A673 (cell line): ENCODE data around the gene SAP30.

ENCODE experiments used
- EZH2 ChIP-seq: fragments of 200-600 bp; sonication (generic); IDR thresholded peaks from 2 replicates; pipeline ENCODE4 v1.6.1; 2017; ENCODE audit warnings: borderline replicate concordance, low read depth, mild to moderate bottlenecking, mixed read lengths, antibody characterized with exemption, low read length; ENCODE audit not compliant: poor library complexity, severe bottlenecking
- TF ChIP-seq, protein P1 (sequence below): fragments of 300-800, 200-600 bp; sonication (generic); conservative IDR thresholded peaks from 2 replicates; pipeline ENCODE4 v1.5.1; 2017; ENCODE audit warnings: low read depth, mild to moderate bottlenecking, antibody characterized with exemption, low read length, moderate library complexity, mixed read lengths

DNA sequence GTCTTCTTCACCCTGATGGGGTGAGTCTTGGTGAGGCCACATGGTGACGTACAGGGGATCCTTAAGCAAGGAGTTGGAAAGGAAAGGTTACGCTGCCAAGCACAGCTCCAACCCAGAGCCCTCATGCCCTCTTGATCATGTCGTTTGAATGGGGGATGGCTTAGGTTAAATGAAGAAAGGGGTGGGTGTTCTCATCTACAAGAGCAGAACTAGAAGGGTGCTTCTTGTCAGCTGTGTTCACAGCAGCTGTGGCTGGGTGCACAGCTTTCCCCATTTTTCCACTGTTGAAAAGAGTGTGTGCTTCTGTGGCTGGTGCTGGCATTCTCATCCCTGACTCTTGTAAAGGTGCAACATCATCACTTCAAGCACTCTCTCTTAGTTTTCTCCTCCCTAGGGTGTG is 43.7 kb downstream of the SAP30 start:
- TF ChIP-seq, protein P1, sequence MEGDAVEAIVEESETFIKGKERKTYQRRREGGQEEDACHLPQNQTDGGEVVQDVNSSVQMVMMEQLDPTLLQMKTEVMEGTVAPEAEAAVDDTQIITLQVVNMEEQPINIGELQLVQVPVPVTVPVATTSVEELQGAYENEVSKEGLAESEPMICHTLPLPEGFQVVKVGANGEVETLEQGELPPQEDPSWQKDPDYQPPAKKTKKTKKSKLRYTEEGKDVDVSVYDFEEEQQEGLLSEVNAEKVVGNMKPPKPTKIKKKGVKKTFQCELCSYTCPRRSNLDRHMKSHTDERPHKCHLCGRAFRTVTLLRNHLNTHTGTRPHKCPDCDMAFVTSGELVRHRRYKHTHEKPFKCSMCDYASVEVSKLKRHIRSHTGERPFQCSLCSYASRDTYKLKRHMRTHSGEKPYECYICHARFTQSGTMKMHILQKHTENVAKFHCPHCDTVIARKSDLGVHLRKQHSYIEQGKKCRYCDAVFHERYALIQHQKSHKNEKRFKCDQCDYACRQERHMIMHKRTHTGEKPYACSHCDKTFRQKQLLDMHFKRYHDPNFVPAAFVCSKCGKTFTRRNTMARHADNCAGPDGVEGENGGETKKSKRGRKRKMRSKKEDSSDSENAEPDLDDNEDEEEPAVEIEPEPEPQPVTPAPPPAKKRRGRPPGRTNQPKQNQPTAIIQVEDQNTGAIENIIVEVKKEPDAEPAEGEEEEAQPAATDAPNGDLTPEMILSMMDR = no peak
- no peak for TF ChIP-seq EZH2
